HG03139 (cell line): ENCODE measurements around the gene CDC42SE2.
"Not testable (repeated sequence)": the region's sequence is repeated elsewhere in the genome, so short reads cannot be mapped to it uniquely, and the experiment has no call there.

Experiments used
- ATAC-seq: cut with Tn5 transposase; IDR thresholded peaks from one replicate; pipeline ENCODE4 v1.9.1; 2021; ENCODE audit not compliant: unreplicated experiment

Gene CDC42SE2

GRCh38 chr5:131316822-131317221, 53.0 kb downstream of the CDC42SE2 start:
- ATAC-seq, result no peak

GRCh38 chr5:131318455-131318854, 54.6 kb downstream of the CDC42SE2 start:
- no peak for ATAC-seq

- ATAC-seq, result no peak
Observed at GRCh38 chr5:131321066-131321465, 57.2 kb downstream of the CDC42SE2 start.

- ATAC-seq, result no peak
Observed at GRCh38 chr5:131322926-131323325, 59.1 kb downstream of the CDC42SE2 start.

GRCh38 chr5:131323378-131323777, 59.5 kb downstream of the CDC42SE2 start:
- no peak for ATAC-seq

GRCh38 chr5:131324303-131324702, 60.5 kb downstream of the CDC42SE2 start:
- ATAC-seq, result no peak

- no peak for ATAC-seq
Observed at GRCh38 chr5:131328536-131329285, 64.9 kb downstream of the CDC42SE2 start.

GRCh38 chr5:131329286-131329560, 65.4 kb downstream of the CDC42SE2 start:
- no peak for ATAC-seq

GRCh38 chr5:131330031-131330430, 66.2 kb downstream of the CDC42SE2 start:
- ATAC-seq, result no peak

- ATAC-seq, result not testable (repeated sequence)
Observed at GRCh38 chr5:131335756-131336155, 71.9 kb downstream of the CDC42SE2 start.

GRCh38 chr5:131336801-131337200, 72.9 kb downstream of the CDC42SE2 start:
- ATAC-seq, result not testable (repeated sequence)

- ATAC-seq, result not testable (repeated sequence)
Observed at GRCh38 chr5:131337240-131338050, 73.6 kb downstream of the CDC42SE2 start.

GRCh38 chr5:131338051-131338453, 74.2 kb downstream of the CDC42SE2 start:
- ATAC-seq, result no peak

- not testable (repeated sequence) for ATAC-seq
Observed at GRCh38 chr5:131344288-131344687, 80.4 kb downstream of the CDC42SE2 start.

GRCh38 chr5:131346204-131346603, 82.4 kb downstream of the CDC42SE2 start:
- not testable (repeated sequence) for ATAC-seq

- no peak for ATAC-seq
Observed at GRCh38 chr5:131353991-131354390, 90.1 kb downstream of the CDC42SE2 start.

- ATAC-seq, result no peak
Observed at GRCh38 chr5:131355971-131356528, 92.2 kb downstream of the CDC42SE2 start.

GRCh38 chr5:131356619-131357018, 92.8 kb downstream of the CDC42SE2 start:
- no peak for ATAC-seq

- no peak for ATAC-seq
Observed at GRCh38 chr5:131357739-131358561, 94.1 kb downstream of the CDC42SE2 start.

GRCh38 chr5:131361677-131362315, 97.9 kb downstream of the CDC42SE2 start:
- ATAC-seq, result no peak
